Measurements from ENCODE around the gene TNFSF9.
"Not testable (repeated sequence)": the region's sequence is repeated elsewhere in the genome, so short reads cannot be mapped to it uniquely, and the experiment has no call there.

Gene TNFSF9

DNA sequence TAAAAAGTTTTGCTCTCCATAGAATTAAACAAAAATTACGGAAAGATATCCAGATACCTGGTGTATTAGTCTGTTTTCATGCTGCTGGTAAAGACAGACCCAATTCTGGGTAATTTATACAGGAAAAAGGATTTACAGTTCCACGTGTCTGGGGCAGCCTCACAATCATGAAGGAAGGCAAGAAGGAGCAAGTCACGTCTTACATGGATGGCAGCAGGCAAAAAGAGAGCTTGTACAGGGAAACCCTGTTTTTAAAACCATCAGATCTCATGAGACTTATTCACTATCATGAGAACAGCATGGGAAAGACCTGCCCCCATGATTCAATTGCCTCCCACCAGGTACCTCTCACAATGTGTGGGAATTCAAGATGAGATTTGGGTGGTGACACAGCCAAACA, 35.9 kb downstream of the TNFSF9 start:
- DNase-seq (ENCODE audit: low read depth); H3K4me3 ChIP-seq (ENCODE audit: low read depth, low read length): not testable (repeated sequence)

DNA sequence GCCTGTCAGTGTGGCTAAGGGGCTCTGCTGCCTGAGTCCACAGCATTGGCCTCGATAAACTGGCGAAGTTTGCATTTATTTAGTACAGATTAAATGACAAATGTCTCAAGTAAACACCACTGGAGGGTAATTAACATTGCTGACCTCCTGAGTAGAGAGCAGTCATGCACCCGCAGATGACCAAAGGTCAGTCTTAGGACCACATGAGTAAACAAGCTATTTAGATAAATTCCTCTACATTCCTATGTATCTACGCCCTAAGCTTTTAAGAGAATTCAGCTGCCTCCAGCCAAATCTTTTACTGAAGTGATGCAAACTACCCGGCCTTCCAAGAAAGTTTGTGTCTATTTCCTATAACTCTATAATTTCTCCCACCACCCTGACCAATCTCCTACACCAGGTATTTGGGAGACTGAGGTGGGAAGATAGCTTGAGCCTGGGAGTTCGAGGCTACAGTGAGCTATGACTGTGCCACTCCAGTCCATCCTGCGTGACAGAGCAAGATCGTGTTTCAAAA, 37.2 kb downstream of the TNFSF9 start:
- DNase-seq (ENCODE audit: low read depth) = no peak
- no peak overlapping the region for H3K4me3 ChIP-seq (ENCODE audit: low read depth, low read length)

DNA sequence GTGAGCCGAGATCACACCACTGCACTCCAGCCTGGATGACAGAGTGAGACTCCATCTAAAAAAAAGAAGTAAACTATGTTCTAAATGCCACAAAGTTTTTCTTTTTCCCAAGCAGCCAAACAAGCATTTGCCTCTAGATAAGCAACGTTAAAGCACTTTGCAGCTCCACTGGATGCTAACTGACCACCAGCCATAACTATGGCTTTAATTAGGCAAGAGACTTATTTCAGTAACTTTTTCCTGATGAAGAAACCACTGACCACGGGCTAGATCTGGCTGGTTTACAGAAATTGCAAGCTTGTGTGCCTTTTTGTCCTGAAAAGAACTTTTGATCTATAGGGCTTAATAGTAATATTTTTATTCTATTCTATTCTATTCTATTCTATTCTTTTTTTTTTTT, 38.0 kb downstream of the TNFSF9 start:
- no peak for DNase-seq (ENCODE audit: low read depth)
- no peak overlapping the region for H3K4me3 ChIP-seq (ENCODE audit: low read depth, low read length)

DNA sequence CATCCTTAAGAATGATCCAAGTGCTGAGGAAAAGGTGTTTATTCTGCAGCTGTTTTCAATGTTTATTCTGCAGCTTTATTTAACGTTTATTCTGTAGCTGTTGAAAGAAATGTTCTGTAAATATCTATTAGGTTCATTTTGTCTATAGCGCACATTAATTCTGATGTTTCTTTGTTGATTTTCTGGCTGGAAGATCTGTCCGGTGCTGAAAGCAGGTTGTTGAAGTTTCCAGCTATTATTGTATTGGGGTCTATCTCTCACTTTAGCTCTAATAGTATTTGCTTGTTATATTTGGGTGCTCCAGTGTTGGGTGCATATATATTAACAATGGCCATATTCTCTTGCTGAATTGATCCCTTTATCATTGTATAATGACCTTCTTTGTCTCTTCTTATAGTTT, 39.9 kb downstream of the TNFSF9 start:
- DNase-seq (ENCODE audit: low read depth) = no peak
- no peak overlapping the region for H3K4me3 ChIP-seq (ENCODE audit: low read depth, low read length)

DNA sequence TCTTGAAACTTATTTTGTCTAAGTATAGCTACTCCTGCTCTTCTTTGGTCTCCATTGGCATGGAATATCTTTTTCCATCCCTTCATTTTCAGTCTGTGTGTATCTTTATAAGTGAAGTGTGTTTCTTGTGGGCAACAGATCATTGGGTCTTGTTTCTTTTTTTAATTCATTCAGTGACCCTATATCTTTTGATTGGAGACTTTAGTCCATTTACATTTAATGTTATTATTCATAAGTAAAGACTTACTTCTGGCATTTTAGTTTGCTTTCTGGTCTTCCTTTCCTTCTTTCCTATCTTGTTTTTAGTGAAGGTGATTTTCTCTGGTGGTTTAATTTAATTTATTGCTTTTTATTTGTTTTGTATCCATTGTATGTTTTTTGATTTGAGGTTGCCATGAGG, 40.3 kb downstream of the TNFSF9 start:
- no peak for DNase-seq (ENCODE audit: low read depth)
- H3K4me3 ChIP-seq (ENCODE audit: low read depth, low read length) = no peak overlapping the region

DNA sequence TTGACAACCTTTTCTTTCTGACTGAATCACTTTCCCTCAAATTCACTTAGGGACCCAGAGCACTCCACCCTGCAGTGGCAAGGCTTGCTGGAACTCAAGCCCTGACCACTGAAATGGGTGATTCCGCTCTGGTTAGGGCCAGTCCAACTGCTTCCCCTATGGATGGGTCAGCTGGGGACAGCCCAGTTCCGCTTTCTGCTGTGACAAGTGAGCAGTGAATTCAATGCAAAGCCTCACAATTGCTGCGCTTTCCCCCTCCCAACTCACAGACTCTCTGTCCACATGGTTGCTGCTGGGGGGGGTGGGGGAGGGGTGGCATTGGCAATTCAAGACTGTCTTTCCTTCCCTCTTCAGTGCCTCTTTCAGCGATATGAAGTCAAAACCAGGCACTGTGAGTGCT, 41.4 kb downstream of the TNFSF9 start:
- no peak for DNase-seq (ENCODE audit: low read depth)
- H3K4me3 ChIP-seq (ENCODE audit: low read depth, low read length) = no peak overlapping the region

DNA sequence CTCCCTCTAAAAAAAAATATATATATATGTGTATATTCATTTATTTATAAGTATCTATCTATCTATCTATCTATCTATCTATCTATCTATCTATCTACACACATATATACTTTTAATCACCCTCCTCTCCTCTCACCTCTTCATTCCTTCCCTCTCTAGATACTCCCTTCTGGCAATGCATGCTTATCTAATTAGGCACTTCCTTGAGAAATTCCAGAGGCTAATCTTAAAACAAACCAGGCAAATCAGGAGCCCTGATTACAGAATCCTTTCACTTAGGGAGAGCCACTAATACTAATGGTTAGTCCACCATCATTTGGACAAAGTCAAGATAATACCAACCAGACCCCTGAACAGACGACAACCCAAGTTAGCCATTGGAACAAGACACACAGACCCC, 42.5 kb downstream of the TNFSF9 start:
- no peak for DNase-seq (ENCODE audit: low read depth)
- H3K4me3 ChIP-seq (ENCODE audit: low read depth, low read length) = no peak overlapping the region

DNA sequence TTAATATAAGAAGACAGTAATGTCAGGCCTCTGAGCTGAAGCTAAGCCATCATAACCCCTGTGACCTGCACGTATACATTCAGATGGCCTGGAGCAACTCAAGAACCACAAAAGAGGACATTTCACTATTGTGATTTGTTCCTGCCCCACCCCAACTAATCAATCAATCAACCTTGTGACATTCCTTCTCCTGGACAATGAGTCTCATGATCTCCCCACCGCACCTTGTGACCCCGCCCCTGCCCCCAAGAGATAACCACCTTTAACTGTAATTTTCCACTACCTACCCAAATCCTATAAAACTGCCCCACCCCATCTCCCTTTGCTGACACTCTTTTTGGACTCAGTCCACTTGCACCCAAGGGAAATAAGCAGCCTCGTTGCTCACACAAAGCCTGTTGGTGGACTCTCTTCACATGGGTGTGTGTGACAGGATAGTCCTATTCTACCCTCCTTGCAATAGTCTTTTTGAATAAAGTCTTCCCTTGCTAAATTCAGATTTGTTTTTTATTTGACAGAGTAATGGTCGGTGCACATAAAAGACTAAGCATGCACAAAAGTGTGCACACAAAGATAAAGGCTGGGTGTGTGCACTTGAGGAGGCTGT, 46.1 kb downstream of the TNFSF9 start:
- no peak for DNase-seq (ENCODE audit: low read depth)
- no peak overlapping the region for H3K4me3 ChIP-seq (ENCODE audit: low read depth, low read length)

DNA sequence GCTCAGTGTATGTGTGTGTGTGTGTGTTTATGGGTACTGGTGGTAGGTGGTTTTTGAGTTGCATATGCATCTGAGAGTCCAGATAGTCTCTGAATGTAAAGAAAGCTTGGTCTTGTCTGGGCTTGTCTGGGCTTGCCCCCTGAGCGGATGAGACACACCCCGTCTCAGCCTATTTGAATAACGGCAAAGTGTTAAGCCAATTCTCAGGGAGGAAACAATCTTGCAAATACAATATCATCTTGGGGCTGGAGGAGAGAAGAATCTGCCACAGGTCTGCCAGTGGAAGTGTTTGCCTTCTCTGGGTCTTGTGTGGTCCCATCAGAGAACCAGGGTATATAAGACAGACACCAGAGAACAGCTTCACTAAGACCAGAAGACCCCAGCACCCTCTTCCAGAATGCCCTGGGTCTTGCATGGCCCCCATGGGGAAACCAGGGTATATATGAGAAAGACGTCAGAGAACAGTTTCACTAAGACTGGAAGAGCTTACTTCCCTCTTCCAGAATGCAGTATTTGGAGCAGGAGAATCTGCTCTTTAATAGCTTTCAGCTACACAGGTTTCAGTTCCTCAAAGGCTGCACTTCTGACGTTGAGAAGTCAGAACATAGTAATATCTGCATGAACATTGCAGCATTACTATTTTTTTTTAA, 46.8 kb downstream of the TNFSF9 start:
- DNase-seq (ENCODE audit: low read depth) = no peak
- no peak overlapping the region for H3K4me3 ChIP-seq (ENCODE audit: low read depth, low read length)

DNA sequence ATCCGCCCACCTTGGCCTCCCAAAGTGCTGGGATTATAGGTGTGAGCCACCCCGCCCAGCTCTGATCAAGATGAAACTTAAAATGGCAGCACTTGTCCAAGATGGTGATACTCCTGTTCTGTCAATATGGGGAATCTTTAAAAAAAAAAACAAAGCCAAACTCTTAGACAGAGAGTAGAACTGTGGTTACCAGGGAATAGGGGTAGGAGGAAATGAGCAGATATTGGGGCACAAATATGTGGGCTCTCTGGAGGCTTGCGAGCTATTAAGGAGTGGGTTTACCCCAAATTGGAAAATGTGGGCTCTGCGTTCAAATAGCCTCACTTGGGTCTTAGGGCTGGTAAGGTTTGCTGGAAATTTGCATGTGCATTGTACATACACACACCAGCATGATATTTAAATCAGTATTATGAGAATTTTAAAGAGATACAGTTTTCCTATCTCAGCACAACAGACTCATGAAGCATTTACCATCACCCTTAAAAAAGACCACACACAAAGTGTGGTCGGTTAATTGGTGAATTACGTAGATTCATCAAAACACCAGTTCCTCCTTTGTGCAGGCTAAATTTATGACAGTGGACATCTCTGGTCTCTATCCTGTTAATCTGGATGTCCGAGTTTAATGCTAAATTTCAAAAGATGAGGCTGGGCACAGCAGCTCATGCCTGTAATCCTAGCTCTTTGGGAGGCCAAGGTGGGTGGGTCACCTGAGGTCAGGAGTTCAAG, 48.8 kb downstream of the TNFSF9 start:
- DNase-seq (ENCODE audit: low read depth) = no peak
- H3K4me3 ChIP-seq (ENCODE audit: low read depth, low read length) = no peak overlapping the region

DNA sequence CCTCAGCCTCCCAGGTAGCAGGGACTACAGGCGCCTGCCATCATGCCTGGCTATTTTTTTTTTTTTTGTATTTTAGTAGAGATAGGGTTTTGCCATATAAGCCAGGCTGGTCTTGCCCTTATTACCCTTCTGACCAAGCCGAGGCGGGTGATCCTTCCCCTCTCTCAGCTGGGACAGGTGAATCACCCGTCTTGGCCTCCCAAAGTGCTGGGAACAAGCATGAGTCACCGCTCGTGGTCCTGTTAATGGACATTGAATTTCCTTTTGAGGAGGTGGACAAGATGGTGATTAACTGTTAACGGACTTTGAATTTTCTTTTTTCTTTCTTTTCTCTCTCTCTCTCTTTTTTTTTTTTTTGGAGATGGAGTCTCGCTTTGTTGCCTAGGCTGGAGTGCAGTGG, 49.5 kb downstream of the TNFSF9 start:
- no peak overlapping the region for H3K4me3 ChIP-seq (ENCODE audit: low read depth, low read length)
- no peak for DNase-seq (ENCODE audit: low read depth)

DNA sequence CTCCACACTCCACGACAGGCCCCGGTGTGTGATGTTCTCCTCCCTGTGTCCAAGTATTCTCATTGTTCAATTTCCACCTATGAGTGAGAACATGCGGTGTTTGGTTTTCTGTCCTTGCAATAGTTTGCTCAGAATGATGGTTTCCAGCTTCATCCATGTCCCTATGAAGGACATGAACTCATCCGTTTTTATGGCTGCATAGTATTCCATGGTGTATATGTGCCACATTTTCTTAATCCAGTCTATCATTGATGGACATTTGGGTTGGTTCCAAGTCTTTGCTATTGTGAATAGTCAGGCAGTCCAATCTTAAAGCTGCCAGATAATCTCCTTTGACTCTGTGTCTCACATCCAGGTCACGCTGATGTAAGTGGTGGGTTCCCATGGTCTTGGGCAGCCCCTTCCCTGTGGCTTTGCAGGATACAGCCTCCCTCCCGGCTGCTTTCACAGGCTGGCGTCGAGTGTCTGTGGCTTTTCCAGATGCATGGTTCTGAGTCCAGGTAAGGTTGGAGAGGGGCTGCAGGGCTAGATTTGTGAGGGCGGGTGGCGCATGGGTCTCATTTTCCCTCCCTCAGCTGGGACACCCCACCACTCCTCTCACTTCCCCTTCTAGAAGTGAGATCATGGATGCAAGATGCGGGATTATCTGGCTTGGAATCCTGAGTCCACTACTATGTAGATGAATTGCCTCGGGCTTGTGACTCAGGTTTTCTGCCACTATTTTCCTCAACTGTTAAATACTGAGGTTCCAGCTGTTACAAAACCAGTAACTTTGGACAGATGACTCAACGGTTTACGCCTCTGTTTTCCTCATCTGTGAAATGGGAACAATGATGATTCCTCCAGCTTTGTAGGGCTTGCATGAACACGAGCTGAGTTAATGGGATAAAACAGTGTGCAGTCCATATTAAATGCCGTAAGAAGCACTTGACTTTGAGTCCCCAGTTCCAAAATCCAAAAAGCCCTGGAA, 52.0 kb downstream of the TNFSF9 start:
- not testable (repeated sequence) for DNase-seq (ENCODE audit: low read depth)

More for the DNA sequence above, 52.0 kb downstream of the TNFSF9 start:
- H3K4me3 ChIP-seq (ENCODE audit: low read depth, low read length) = not testable (repeated sequence)
